HG02798 (cell line): ENCODE results near the gene CLOCK.

ENCODE experiments used
- ATAC-seq: cut with Tn5 transposase; IDR thresholded peaks from one replicate; pipeline ENCODE4 v1.9.1; 2021; ENCODE audit warnings: mild to moderate bottlenecking; ENCODE audit not compliant: unreplicated experiment, poor library complexity

Gene CLOCK

GRCh38 chr4:55545641-55546505 lies 836 bp downstream of the CLOCK start:
- ATAC-seq = peak; percentile 58

- no peak for ATAC-seq
These were observed 1.6 kb downstream of the CLOCK start for GRCh38 chr4:55545151-55545550.

- no peak for ATAC-seq
These were observed 2.9 kb downstream of the CLOCK start for GRCh38 chr4:55543858-55544257.

- ATAC-seq = no peak
These were observed 6.4 kb downstream of the CLOCK start for GRCh38 chr4:55540271-55540670.

GRCh38 chr4:55539658-55540057 lies 7.1 kb downstream of the CLOCK start:
- no peak for ATAC-seq

GRCh38 chr4:55538531-55538930 lies 8.2 kb downstream of the CLOCK start:
- ATAC-seq = no peak

GRCh38 chr4:55534306-55534705 lies 12.4 kb downstream of the CLOCK start:
- ATAC-seq = no peak

- no peak for ATAC-seq
These were observed 16.0 kb downstream of the CLOCK start for GRCh38 chr4:55530691-55531090.

- no peak for ATAC-seq
These were observed 16.5 kb downstream of the CLOCK start for GRCh38 chr4:55530167-55530566.

GRCh38 chr4:55528491-55528890 lies 18.2 kb downstream of the CLOCK start:
- ATAC-seq = no peak

GRCh38 chr4:55524844-55525571 lies 21.7 kb downstream of the CLOCK start:
- no peak for ATAC-seq

- ATAC-seq = no peak
These were observed 28.3 kb downstream of the CLOCK start for GRCh38 chr4:55518442-55518841.

GRCh38 chr4:55517526-55518229 lies 29.0 kb downstream of the CLOCK start:
- peak; percentile 80 for ATAC-seq

GRCh38 chr4:55512922-55513571 lies 33.7 kb downstream of the CLOCK start:
- ATAC-seq = no peak

- ATAC-seq = no peak
These were observed 34.6 kb downstream of the CLOCK start for GRCh38 chr4:55512077-55512476.

- ATAC-seq = no peak
These were observed 36.0 kb downstream of the CLOCK start for GRCh38 chr4:55510685-55511084.

- no peak for ATAC-seq
These were observed 37.4 kb downstream of the CLOCK start for GRCh38 chr4:55509266-55509665.

- no peak for ATAC-seq
These were observed 39.1 kb downstream of the CLOCK start for GRCh38 chr4:55507612-55508011.

- ATAC-seq = no peak
These were observed 43.5 kb downstream of the CLOCK start for GRCh38 chr4:55503169-55503568.

- peak; percentile 79 for ATAC-seq
These were observed 46.6 kb downstream of the CLOCK start for GRCh38 chr4:55500072-55500471.
